Right renal cortex interstitium (tissue), 3 donors: ENCODE data around the gene DIPK2B. TPM values are rescaled to one million over a fixed set of nuclear protein-coding genes. Genes with fewer than 3 reads are reported as not detected.

Experiments
- DNase-seq, 3 donors: peaks; one replicate each; pipeline ENCODE4 v3.0.0-alpha.2; 2013; ENCODE audit warnings: low read depth in 3 of 3, low spot score in 2 of 3
- polyA plus RNA-seq, 3 donors: library from polyadenylated mRNA; unstranded; fragments of 120-200 nt; gene quantifications; one replicate each; pipeline ENCODE4 v1.2.1, GENCODE V29; 2013; ENCODE audit not compliant: insufficient read length in 3 of 3

DIPK2B gene
- polyA plus RNA-seq, 3 donors: 7.9 to 8.7 (median 8.2) TPM

GRCh38 chrX:45164021-45164621 lies 36.6 kb downstream of the DIPK2B start:
- no peak for DNase-seq

GRCh38 chrX:45157647-45158046 lies 43.0 kb downstream of the DIPK2B start:
- no peak for DNase-seq

DNA sequence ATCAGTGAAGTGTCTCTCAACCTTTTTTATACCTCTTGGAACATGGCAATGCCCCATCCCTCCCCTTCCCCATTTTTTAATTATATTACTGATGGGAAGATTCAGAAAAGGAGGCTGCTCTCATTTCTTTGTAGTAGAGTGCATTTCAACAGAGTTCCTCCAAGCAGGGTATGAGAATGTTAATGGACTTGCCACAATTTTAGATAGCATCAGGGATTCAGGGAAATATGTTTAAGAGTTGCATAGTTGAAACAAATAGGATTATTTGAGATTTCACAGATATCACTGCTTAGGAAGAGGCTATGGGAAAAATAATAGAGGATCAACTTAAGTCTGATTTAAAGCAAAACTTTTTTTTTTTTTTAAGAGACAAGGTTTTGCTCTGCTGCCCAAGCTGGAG lies 46.2 kb downstream of the DIPK2B start:
- DNase-seq: no peak

GRCh38 chrX:45154033-45154360 lies 46.7 kb downstream of the DIPK2B start:
- no peak for DNase-seq
